Mammary epithelial cell (primary cell): ENCODE data around the gene AGPAT4.

Experiments used
- EZH2 ChIP-seq: IDR thresholded peaks from 2 replicates; pipeline ENCODE4 v1.6.1; 2012; ENCODE audit warnings: low read length, inconsistent platforms, borderline replicate concordance
- TF ChIP-seq, protein P1 (sequence below), 2 donors: IDR thresholded peaks in 1 of 2; conservative IDR thresholded peaks in 1 of 2; 2 replicates each; pipeline ENCODE4 v1.5.1; 2011 to 2012; ENCODE audit warnings: inconsistent platforms in 2 of 2, low read length in 2 of 2, mild to moderate bottlenecking in 2 of 2, control low read depth in 1 of 2, low read depth in 1 of 2; ENCODE audit not compliant: insufficient read depth in 1 of 2; ENCODE audit errors: extremely low read depth in 1 of 2

DNA sequence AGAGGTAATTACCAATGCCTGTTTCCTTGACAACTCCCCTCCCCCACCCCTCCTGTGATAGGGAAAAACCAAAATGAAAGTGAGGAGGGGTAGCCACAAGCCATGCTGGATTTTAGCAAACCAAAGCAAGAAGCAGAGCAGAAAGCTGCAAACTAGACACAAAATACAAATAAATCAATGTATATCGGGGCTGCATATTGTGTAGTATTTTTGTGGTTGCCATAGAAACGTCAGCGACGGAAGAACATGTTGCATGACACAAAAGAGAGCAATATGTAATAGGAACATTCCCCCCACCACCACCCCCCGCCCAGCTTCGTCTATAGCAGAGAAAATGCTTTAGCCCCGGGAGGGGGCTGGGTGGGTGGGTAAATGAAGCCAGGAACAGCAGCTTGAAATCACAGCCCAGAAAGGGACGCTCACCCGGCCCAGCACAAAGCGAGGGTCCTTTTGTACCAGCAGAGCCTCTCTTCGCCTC is 548 bp downstream of the AGPAT4 start:
- TF ChIP-seq, protein P1, sequence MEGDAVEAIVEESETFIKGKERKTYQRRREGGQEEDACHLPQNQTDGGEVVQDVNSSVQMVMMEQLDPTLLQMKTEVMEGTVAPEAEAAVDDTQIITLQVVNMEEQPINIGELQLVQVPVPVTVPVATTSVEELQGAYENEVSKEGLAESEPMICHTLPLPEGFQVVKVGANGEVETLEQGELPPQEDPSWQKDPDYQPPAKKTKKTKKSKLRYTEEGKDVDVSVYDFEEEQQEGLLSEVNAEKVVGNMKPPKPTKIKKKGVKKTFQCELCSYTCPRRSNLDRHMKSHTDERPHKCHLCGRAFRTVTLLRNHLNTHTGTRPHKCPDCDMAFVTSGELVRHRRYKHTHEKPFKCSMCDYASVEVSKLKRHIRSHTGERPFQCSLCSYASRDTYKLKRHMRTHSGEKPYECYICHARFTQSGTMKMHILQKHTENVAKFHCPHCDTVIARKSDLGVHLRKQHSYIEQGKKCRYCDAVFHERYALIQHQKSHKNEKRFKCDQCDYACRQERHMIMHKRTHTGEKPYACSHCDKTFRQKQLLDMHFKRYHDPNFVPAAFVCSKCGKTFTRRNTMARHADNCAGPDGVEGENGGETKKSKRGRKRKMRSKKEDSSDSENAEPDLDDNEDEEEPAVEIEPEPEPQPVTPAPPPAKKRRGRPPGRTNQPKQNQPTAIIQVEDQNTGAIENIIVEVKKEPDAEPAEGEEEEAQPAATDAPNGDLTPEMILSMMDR (conservative IDR thresholded peaks at IDR 0.05 in 1 of 2, IDR thresholded peaks at IDR 0.05 in 1 of 2; ENCODE audit: extremely low read depth in 1 of 2, insufficient read depth in 1 of 2, low read depth in 1 of 2, low read length in 2 of 2), result no peak
- no peak for TF ChIP-seq EZH2
